ENCODE measurements around the gene CD14. TPM values are rescaled to one million over a fixed set of nuclear protein-coding genes. Genes with fewer than 3 reads are reported as not detected.

The CD14 gene
- total RNA-seq, 1 experiment from 2014 or later: 0.42 TPM

DNA sequence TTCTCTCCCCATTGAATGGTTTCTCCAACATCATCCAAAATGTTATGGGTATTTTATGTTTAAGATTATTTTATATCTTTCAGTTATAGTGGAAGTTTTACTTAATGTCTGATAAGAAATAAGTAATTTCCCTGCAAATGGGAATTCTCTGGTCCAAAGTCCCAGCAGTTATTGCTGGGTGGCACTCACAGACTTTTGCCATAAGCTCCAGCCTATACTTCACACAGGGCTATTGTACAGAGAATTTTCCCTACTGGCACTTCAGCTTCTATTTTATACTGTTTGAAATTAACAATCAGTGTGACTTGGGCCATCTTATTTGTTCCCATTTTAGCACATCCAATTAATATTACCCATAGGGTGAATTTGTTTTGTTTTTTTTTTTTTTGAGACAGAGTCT, 32.9 kb downstream of the CD14 start:
- CTCF ChIA-PET: no interaction called here
- POLR2A ChIA-PET: no interaction called here

More for the DNA sequence above, 32.9 kb downstream of the CD14 start:
- Histone ChIP-seq H3K4me1 (ENCODE audit: control insufficient read depth in 1 of 2, insufficient read depth in 2 of 2, low read length in 2 of 2) (no peaks in the 10 kb centered on the region), H4K20me1 (ENCODE audit: insufficient read depth) (no peaks in the 10 kb centered on the region), H3K27ac (ENCODE audit: low read depth, low read length) (no peak overlapping the region), H3K27me3 (ENCODE audit: insufficient read depth, low read length) (no peaks in the 10 kb centered on the region), H3K79me2 (ENCODE audit: insufficient read depth, low read length) (no peaks in the 10 kb centered on the region), H2AFZ (ENCODE audit: low read depth, low read length, poor library complexity, severe bottlenecking) (no peak overlapping the region), H3K9ac (ENCODE audit: low read length) (no peak overlapping the region), H3K36me3 (ENCODE audit: control insufficient read depth in 1 of 2, insufficient read depth in 2 of 2, low read length in 2 of 2) (no peaks in the 10 kb centered on the region), H3K4me3 (replicated peaks in 1 of 2; ENCODE audit: low read depth in 1 of 2, low read length in 2 of 2) (no peak overlapping the region), H3K4me2 (ENCODE audit: low read length) (no peak overlapping the region), H3K9me3 (ENCODE audit: control insufficient read depth in 1 of 2, insufficient read depth in 1 of 2, low read depth in 1 of 2, low read length in 2 of 2) (no peaks in the 10 kb centered on the region), H3K9me2 (ENCODE audit: insufficient read depth) (no peaks in the 10 kb centered on the region)
- TF ChIP-seq EZH2 (IDR thresholded peaks at IDR 0.05): no peak
- TF ChIP-seq TCF7L2 (IDR thresholded peaks at IDR 0.05; ENCODE audit: borderline replicate concordance, extremely low read depth, insufficient read depth, insufficient read length): no peak
- TF ChIP-seq ZFX (IDR thresholded peaks at IDR 0.05): no peak
- TF ChIP-seq JUND (IDR thresholded peaks at IDR 0.05): no peak
- TF ChIP-seq FOSL1 (IDR thresholded peaks at IDR 0.05; ENCODE audit: low read depth): no peak
- TF ChIP-seq SRF (IDR thresholded peaks at IDR 0.05; ENCODE audit: low read depth): no peak
- TF ChIP-seq ELF1 (IDR thresholded peaks at IDR 0.05; ENCODE audit: borderline replicate concordance, low read depth): no peak
- no peak for TF ChIP-seq EGR1 (IDR thresholded peaks at IDR 0.05; ENCODE audit: low read depth)
- TF ChIP-seq CTCF (IDR thresholded peaks at IDR 0.05 in 2 of 3, conservative IDR thresholded peaks at IDR 0.05 in 1 of 3; ENCODE audit: borderline replicate concordance in 1 of 3, insufficient read depth in 1 of 3, low read depth in 2 of 3, low read length in 2 of 3): no peak
- no peak for TF ChIP-seq ATF3 (IDR thresholded peaks at IDR 0.05)
- no peak for TF ChIP-seq YY1 (IDR thresholded peaks at IDR 0.05; ENCODE audit: extremely low read depth, insufficient replicate concordance, low read depth, low read length)
- TF ChIP-seq CBX3 (IDR thresholded peaks at IDR 0.05; ENCODE audit: low read depth): no peak
- TF ChIP-seq MAX (IDR thresholded peaks at IDR 0.05): no peak
- TF ChIP-seq POLR2A (IDR thresholded peaks at IDR 0.05; ENCODE audit: borderline replicate concordance, extremely low read depth, insufficient read depth, insufficient read length): no peak
- no peak for TF ChIP-seq ZNF274 (IDR thresholded peaks at IDR 0.05; ENCODE audit: low read depth, low read length)
- no peak for TF ChIP-seq REST (IDR thresholded peaks at IDR 0.05; ENCODE audit: low read depth)
- TF ChIP-seq SIN3A (IDR thresholded peaks at IDR 0.05; ENCODE audit: low read depth): no peak
- TF ChIP-seq RAD21 (IDR thresholded peaks at IDR 0.05; ENCODE audit: low read depth): no peak
- no peak for TF ChIP-seq EZH2phosphoT487 (IDR thresholded peaks at IDR 0.05; ENCODE audit: borderline replicate concordance)
- intact Hi-C loops (cut with micrococcal nuclease): no loop called here
- no TSS peak for BruUV-seq (replicated peaks)
- RAD21 ChIA-PET (ENCODE audit: low non-redundant PET in 1 of 2, low total read pairs in 2 of 2, uncharacterized antibody in 2 of 2, unreplicated experiment in 2 of 2): no interaction called here
- ATAC-seq (no peak), DNase-seq (ENCODE audit: low read depth, low spot score) (no peak)
